H1 (cell line): Measurements from ENCODE around the gene EMID1. TPM values are rescaled to one million over a fixed set of nuclear protein-coding genes. Genes with fewer than 3 reads are reported as not detected.
A peak's percentile ranks its signal among the peaks of the same experiment; 100 is the strongest.

ENCODE experiments used
- CBX5 ChIP-seq: fragments of 300-800, 300-1000 bp; sonication (generic); IDR thresholded peaks from 2 replicates; pipeline ENCODE4 v1.7.1; 2016; ENCODE audit warnings: antibody characterized with exemption, low read length, low read depth
- EP300 ChIP-seq, 2 experiments: IDR thresholded peaks; 1 replicate in 1 of 2; 2 replicates in 1 of 2; pipeline ENCODE4 v1.6.1; 2011 to 2012; ENCODE audit warnings: low read depth in 2 of 2, low read length in 2 of 2, mild to moderate bottlenecking in 2 of 2, borderline replicate concordance in 1 of 2, inconsistent platforms in 1 of 2, moderate library complexity in 1 of 2
- EZH2 ChIP-seq: fragments of 200-600 bp; sonication (generic); IDR thresholded peaks from 2 replicates; pipeline ENCODE4 v1.7.1; 2012; ENCODE audit warnings: low read depth, mild to moderate bottlenecking, moderate library complexity, low read length, inconsistent platforms; ENCODE audit not compliant: severe bottlenecking
- FOSL1 ChIP-seq: IDR thresholded peaks from 2 replicates; pipeline ENCODE4 v1.6.1; 2011; ENCODE audit warnings: mild to moderate bottlenecking, low read depth, low read length, moderate library complexity; ENCODE audit not compliant: insufficient read depth
- KDM5A ChIP-seq: fragments of 200-600 bp; IDR thresholded peaks from 2 replicates; pipeline ENCODE4 v1.7.1; 2012; ENCODE audit warnings: mild to moderate bottlenecking, low read length, inconsistent platforms, mixed read lengths
- NRF1 ChIP-seq: IDR thresholded peaks from 2 replicates; pipeline ENCODE4 v1.6.1; 2011; ENCODE audit warnings: mild to moderate bottlenecking, low read depth, low read length, improper control_type of control experiment
- PHF8 ChIP-seq: fragments of 200-600 bp; sonication (generic); conservative IDR thresholded peaks from 2 replicates; pipeline ENCODE4 v1.7.1; 2012; ENCODE audit warnings: low read depth, mild to moderate bottlenecking, inconsistent platforms, low read length, moderate library complexity
- RFX5 ChIP-seq: IDR thresholded peaks from 2 replicates; pipeline ENCODE4 v1.6.1; 2011; ENCODE audit warnings: low read depth, low read length, improper control_type of control experiment, borderline replicate concordance
- RNF2 ChIP-seq: fragments of 200-900, 300-1000 bp; sonication (generic); IDR thresholded peaks from 2 replicates; pipeline ENCODE4 v1.7.1; 2016; ENCODE audit warnings: borderline replicate concordance, low read depth, mild to moderate bottlenecking, antibody characterized with exemption, low read length; ENCODE audit not compliant: poor library complexity, severe bottlenecking; ENCODE audit errors: missing control alignments
- SRF ChIP-seq: IDR thresholded peaks from 2 replicates; pipeline ENCODE4 v1.6.1; 2011; ENCODE audit warnings: mild to moderate bottlenecking, low read depth, low read length, moderate library complexity
- TAF1 ChIP-seq: IDR thresholded peaks from 2 replicates; pipeline ENCODE4 v1.6.1; 2011; ENCODE audit warnings: mild to moderate bottlenecking, low read depth, low read length
- TAF7 ChIP-seq: optimal IDR thresholded peaks from 2 replicates; pipeline ENCODE3; 2011; ENCODE audit warnings: low read depth, mild to moderate bottlenecking, inconsistent platforms, low read length, moderate library complexity, borderline replicate concordance
- TCF12 ChIP-seq: IDR thresholded peaks from 2 replicates; pipeline ENCODE4 v1.6.1; 2011; ENCODE audit warnings: low read depth, mild to moderate bottlenecking, low read length
- ZNF274 ChIP-seq: IDR thresholded peaks from 2 replicates; pipeline ENCODE4 v1.7.0; 2012; ENCODE audit warnings: low read length, borderline replicate concordance; ENCODE audit errors: extremely low read depth
- polyA plus RNA-seq, 7 experiments: library from polyadenylated mRNA; depleted of rRNA in 3 of 7; stranded (reverse) in 5 of 7; unstranded in 2 of 7; fragments of >200 nt in 5 of 7; fragments of 200-250 nt in 2 of 7; gene quantifications; 1 replicate in 5 of 7; 2 replicates in 1 of 7; 4 replicates in 1 of 7; pipeline versions ENCODE4 v1.2.1 to v1.2.3, GENCODE V29; 2011 to 2013; ENCODE audit warnings: missing spikeins in 2 of 7, mixed read lengths in 2 of 7
- total RNA-seq: library from RNA; stranded (reverse); fragmentation: NEBNext Ultra II Directional; extraction: Animal tissue kit (Norgen Biotek cat#: 25700); gene quantifications from 2 replicates; pipeline ENCODE4 v1.2.1, GENCODE V29; 2021
- TF ChIP-seq, protein P1 (sequence below): IDR thresholded peaks from 2 replicates; pipeline ENCODE4 v1.6.1; 2012; ENCODE audit warnings: inconsistent platforms
- TF ChIP-seq, protein P2 (sequence below): IDR thresholded peaks from 2 replicates; pipeline ENCODE4 v1.6.1; 2012; ENCODE audit warnings: low read length, inconsistent platforms
- TF ChIP-seq, protein P3 (sequence below): IDR thresholded peaks from 2 replicates; pipeline ENCODE4 v1.6.1; 2012; ENCODE audit warnings: inconsistent platforms
- TF ChIP-seq, protein P4 (sequence below): IDR thresholded peaks from 2 replicates; pipeline ENCODE4 v1.6.1; 2011; ENCODE audit warnings: low read length, improper control_type of control experiment

Gene EMID1
- total and polyA plus RNA-seq, 2 of the 8 experiments (the other 6 are each of a cell fraction or from before 2014, with no cell fraction given), result 3.9 to 7.4 TPM

DNA sequence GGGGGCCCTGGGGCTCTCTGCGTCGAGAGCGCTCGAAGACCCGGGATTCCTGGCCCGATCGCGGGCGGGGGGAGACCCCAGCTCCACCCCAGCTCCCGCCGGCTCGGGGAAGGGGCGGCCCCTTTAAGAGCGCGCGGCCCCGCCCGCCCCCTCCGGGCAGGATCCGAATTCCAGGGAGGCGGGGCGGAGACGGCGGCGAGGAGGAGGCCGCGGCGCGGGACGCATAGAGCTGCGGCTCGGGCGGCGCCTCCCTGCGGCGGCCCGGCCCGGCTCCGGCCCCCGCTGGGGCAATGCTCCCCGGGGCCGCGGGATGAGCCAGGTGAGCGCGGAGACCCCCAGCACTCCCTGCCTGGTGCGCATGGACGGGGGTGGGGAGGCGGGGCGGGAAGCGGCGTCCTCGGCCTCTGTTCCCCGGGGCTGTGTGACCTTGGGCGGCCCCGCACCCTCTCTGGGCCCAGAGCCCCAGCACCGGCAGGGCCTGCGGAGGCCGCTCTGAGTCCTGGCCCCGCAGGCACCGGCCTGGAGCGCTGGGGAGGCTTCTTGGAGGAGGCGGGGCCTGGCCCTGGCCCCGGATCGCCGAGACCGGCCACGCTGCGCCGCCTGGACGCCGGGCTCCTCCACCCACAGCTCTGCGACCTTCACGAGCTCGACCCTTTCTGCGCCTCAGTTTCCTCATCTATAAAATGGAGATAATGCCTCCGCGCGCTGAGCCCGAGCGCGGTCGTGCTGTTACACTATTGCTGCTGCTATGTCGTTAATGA is 101.3 kb downstream of the EMID1 start (continued):
- TF ChIP-seq ZNF274 (no peak), FOSL1 (no peak), RFX5 (no peak), TAF1 (peak; percentile 27; the same call in 1 of the 2 replicates), TAF7 (peak; percentile 33), NRF1 (no peak), PHF8 (peak; percentile 10; the same call in 1 of the 2 replicates), KDM5A (no peak), CBX5 (no peak), RNF2 (no peak), EZH2 (no peak), SRF (no peak), TCF12 (no peak), EP300 (IDR thresholded peaks at IDR 0.05; ENCODE audit: borderline replicate concordance in 1 of 2, low read depth in 2 of 2, low read length in 2 of 2) (no peak)
- TF ChIP-seq, protein P1, sequence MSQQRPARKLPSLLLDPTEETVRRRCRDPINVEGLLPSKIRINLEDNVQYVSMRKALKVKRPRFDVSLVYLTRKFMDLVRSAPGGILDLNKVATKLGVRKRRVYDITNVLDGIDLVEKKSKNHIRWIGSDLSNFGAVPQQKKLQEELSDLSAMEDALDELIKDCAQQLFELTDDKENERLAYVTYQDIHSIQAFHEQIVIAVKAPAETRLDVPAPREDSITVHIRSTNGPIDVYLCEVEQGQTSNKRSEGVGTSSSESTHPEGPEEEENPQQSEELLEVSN, result no peak
- TF ChIP-seq, protein P2, sequence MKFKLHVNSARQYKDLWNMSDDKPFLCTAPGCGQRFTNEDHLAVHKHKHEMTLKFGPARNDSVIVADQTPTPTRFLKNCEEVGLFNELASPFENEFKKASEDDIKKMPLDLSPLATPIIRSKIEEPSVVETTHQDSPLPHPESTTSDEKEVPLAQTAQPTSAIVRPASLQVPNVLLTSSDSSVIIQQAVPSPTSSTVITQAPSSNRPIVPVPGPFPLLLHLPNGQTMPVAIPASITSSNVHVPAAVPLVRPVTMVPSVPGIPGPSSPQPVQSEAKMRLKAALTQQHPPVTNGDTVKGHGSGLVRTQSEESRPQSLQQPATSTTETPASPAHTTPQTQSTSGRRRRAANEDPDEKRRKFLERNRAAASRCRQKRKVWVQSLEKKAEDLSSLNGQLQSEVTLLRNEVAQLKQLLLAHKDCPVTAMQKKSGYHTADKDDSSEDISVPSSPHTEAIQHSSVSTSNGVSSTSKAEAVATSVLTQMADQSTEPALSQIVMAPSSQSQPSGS, result no peak
- TF ChIP-seq, protein P3, sequence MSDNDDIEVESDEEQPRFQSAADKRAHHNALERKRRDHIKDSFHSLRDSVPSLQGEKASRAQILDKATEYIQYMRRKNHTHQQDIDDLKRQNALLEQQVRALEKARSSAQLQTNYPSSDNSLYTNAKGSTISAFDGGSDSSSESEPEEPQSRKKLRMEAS, result no peak
- TF ChIP-seq, protein P4, sequence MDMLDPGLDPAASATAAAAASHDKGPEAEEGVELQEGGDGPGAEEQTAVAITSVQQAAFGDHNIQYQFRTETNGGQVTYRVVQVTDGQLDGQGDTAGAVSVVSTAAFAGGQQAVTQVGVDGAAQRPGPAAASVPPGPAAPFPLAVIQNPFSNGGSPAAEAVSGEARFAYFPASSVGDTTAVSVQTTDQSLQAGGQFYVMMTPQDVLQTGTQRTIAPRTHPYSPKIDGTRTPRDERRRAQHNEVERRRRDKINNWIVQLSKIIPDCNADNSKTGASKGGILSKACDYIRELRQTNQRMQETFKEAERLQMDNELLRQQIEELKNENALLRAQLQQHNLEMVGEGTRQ, result no peak
